HTR-8/SVneo (cell line): ENCODE measurements around the gene MXD1.

Experiments used
- DNase-seq: peaks from one replicate; pipeline ENCODE4 v3.0.0; 2011; ENCODE audit warnings: low spot score, mixed read lengths; ENCODE audit not compliant: insufficient read length
- FAIRE-seq: peaks from 2 replicates; lab custom pipeline; 2011; peaks lifted over from hg19 to GRCh38; lab: Jason Lieb, UNC

The MXD1 gene

DNA sequence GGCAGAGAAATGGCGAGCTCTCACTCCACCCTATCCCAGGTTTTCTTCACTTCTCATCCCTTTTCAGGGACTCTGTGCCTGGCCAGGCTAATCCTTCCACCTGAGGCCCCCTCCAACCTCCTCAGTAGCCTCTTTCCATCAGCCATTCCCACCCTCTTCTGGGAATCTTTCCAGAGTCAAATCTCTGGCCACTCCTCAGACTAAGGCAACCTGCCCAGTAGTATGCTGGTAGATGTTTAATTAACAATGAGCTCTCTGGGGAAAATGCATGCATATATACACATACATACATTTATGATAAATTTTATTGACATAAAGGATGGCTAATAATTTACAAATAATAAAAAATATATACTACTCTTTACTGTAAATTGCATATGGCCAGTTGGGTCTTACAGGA, 57.9 kb downstream of the MXD1 start:
- DNase-seq (no peak), FAIRE-seq (no peak)

DNA sequence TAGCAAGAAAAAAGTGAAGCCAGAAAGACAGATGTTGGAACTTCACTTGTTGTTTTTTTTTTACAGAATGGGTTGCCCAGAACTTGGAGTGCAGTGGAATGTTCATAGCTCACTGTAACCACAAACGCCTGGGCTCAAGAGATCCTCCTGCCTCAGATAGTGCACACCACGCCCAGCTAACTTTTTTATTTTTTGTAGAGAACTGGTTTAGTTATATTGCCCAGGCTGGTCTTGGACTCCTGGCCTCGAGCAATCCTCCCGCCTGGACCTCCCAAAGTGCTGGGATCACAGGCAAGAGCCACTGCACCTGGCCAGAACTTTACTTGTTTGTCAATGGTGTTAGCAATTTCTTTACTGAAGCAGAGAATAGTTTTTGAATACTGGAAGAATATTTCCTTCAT, 58.4 kb downstream of the MXD1 start:
- DNase-seq = no peak
- FAIRE-seq = no peak

DNA sequence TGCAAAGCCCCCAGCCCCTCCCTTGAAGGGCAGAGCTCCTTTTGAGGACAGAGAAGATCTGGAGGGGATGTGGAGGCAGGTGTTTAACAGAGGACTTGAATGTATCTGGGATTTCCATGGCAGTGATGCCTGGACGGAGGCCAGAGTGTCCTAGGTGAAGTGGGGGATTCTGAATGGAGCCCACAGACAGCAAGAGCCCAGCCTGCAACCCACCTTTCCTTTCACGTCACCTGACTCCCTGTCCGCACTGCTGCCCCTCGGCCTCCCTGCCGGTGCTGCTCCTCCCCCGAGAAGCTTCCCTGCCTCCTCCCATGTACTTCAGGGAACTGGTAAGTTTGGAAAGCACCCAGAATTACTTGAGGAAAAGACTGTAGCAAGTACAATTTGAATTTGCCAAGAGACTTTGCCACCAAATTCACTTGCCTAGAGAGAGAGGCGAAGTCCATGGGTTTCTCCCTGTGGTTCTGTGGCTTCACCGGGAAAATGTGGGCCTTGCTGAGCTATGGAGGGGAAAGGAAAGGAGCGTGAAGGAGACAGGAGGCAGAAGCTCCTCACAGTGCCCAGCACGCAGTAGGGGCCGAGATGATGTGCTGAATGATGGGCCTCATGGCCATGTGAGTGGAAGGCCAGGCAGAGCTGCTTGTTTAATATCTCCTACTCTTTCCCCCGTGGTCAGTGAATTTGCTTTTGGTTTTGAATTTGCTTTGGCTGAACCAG, 60.4 kb downstream of the MXD1 start:
- FAIRE-seq = no peak
- no peak for DNase-seq

DNA sequence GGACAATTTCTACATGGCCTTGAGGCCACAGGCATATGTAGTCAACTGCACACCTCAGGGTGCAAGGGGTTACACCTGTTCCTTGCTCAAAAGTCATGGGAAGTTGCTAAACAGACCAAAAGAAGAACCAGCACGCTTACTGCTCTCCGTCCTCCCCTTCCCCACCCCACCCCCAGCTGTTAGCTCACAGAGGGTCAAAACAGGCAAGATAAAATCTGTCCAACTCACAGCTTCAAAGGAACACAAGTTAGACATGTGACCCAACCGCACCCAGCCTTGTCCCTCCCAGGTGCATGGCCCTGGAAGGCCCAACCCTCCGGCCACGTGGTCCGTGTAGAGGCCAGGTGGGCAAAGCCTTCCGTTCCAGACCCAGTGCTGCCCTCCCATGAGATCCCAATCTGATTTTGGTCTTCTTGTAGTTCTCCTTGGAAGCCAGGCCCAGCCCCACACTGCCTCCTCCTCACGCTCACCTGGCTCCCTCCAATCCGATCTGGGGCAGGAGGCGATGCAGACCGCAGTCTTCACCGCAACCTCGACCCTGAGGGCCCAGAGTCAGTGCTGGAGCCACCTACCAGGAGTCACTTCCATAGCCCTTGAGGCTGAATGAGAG, 61.0 kb downstream of the MXD1 start:
- no peak for DNase-seq
- no peak for FAIRE-seq

DNA sequence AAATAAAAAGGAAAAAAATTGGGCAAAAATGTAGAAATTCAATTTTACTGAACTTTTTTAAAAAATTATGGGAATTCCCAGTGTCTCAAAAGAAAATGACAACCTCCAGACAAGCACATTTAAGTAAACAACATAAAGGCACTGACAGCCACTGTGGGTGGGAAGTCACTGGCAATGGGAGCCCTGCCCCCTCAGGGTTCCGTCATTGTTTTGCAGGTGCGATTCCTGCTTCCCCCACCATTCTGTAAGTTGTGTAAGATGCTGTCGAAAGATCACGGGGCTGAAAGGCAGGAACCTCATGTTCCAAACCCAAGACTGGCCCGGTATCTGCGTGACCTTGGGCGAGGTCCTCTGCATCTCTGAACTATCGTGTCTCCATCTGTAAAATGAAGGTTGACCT, 62.3 kb downstream of the MXD1 start:
- no peak for FAIRE-seq
- DNase-seq = no peak

- no peak for FAIRE-seq
Measured at GRCh38 chr2:69977906-69978482, 63.1 kb downstream of the MXD1 start.

DNA sequence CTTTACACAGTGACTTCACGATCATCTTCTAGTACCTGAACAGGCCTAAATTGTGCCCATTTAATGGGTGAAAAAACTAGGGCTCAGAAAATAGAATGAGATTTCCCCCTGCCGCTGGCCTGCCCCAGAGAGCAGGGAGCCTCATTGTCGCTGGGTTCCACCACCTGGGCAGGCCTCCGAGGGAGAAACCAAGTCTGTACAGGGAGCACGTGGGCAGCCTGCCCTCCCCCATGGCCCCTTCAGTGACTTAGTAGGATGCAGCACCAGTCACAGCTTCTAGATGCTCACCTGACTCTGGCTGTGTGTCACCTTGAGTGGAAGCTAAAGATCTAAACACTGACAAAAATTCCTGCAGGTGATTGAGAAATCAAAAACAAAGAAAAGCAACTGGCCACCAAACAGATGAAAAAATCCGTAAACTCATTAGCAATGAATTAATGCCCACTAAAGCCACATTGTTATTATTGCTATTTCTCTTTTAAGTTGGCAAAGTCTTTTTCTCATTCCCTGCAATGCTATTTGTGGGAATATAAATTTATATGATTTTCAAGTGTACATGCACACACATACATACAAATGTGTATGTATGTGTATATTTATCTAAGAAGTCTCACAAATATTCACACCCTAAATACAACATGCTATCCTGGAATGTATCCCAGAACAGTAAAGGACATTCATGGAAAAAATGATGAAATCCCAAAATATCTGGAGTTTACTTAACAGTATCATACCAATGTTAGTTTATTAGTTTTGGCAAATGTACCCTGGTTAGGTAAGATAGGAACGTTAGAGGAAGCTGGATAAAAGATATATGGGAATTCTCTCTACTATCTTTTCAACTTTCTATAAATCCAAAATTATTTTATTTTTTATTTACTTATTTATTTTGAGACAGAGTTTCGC, 65.2 kb downstream of the MXD1 start:
- DNase-seq = no peak
- FAIRE-seq = no peak

More at GRCh38 chr2:69977906-69978482, 63.1 kb downstream of the MXD1 start:
- DNase-seq = no peak

DNA sequence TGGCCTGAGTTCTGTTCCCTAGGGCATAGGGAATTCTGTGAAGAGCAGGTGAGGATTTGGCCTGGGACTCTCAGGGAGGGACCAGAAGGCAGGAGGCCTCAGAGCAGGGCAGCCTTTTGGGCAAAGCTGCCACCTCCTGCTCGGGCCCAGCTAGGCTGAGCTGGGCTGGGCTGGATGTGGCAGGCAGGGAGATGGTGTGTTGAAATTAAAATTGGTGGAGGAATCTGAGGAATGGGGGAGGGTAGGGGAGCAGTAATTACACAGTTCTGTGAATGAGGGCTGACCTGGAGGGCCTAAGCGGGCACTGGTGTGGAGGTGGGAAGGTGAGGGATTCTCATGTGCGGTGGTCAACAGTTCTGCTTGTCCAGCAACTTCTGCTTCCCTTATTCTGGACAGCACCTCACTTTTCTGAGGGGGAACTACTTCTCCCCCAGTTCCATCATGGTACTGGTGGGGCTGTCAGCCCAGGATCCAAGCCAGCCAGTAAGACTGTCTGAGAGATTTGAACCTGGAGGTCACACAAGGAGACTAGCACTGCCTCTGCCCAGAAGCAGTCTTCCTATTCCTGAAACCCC, 68.6 kb downstream of the MXD1 start:
- no peak for DNase-seq
- FAIRE-seq = no peak

DNA sequence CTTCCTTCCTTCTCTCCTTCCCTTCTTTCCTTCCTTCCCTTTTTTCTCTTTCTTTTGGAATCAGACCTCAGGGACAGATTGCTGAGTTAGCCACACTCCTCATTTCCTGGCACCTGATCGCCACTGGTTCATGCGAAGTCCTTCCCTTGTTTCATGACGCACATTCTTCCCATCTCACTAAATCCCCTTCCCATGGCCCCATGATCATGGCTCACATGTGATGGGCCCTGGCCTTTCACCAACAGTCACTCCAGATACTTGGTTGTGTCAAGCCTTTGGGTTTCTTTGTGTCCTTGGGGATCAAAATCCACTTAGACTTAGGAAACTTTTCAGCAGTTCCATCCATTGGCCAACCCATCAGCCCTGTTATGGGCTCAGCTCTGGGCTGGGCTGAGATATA, 70.3 kb downstream of the MXD1 start:
- DNase-seq = no peak
- FAIRE-seq = no peak

- DNase-seq (no peak), FAIRE-seq (no peak)
Measured at GRCh38 chr2:69985688-69986087, 70.8 kb downstream of the MXD1 start.

- FAIRE-seq = no peak
- no peak for DNase-seq
Measured at GRCh38 chr2:69986691-69987090, 71.8 kb downstream of the MXD1 start.

DNA sequence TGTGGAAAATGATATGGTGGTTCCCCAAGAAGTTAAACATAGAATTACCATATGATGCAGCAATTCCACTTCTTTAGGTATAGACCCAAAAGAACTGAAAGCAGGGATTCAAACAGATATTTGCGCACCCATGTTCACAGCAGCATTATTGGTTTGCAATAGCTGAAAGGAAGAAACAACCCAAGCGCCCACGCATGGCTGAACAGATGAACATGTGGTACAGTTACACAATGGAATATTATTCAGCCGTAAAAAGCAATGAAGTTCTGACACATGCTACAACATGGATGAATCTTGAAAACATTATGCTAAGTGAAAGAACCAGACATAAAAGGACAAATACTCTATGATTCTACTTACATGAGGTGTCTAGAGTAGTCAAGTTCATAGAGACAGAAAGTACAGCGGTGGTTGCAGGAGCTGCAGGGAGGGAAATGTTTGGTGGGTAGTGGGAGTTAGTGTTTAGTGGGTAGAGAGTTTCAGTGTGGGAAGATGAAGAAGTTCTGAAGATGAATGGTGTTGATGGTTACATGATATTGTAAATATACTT, 73.3 kb downstream of the MXD1 start:
- DNase-seq = no peak
- FAIRE-seq = no peak

GRCh38 chr2:69989009-69989408, 74.1 kb downstream of the MXD1 start:
- DNase-seq (no peak), FAIRE-seq (no peak)

GRCh38 chr2:69989441-69990105, 74.7 kb downstream of the MXD1 start:
- DNase-seq = no peak
- no peak for FAIRE-seq
